Fibroblast of villous mesenchyme (primary cell): ENCODE measurements around the gene ZNF213. TPM values are rescaled to one million over a fixed set of nuclear protein-coding genes. Genes with fewer than 3 reads are reported as not detected.
"Not testable (repeated sequence)": the region's sequence is repeated elsewhere in the genome, so short reads cannot be mapped to it uniquely, and the experiment has no call there.

Experiments
- DNase-seq: peaks from one replicate; pipeline ENCODE4 v3.0.0-alpha.2; 2010; ENCODE audit warnings: low read depth
- H3K4me3 ChIP-seq: 2 replicates; pipeline ENCODE4 v1.5.1; 2011; ENCODE audit warnings: low read depth, mild to moderate bottlenecking, low read length
- CTCF ChIP-seq: IDR thresholded peaks from 2 replicates; pipeline ENCODE4 v1.5.1; 2012; ENCODE audit warnings: low read depth, mild to moderate bottlenecking, low read length; ENCODE audit not compliant: insufficient read depth
- total RNA-seq: library from RNA; depleted of rRNA; stranded (reverse); fragments of >200 nt; gene quantifications from 2 replicates; pipeline ENCODE4 v1.2.3, GENCODE V29; 2012

Gene ZNF213
- total RNA-seq, 1 donor = 3.5 TPM

GRCh38 chr16:3133844-3134243 lies 985 bp upstream of the ZNF213 start:
- H3K4me3 ChIP-seq = peak overlapping the region; percentile 99
- no peak for TF ChIP-seq CTCF
- DNase-seq = no peak

GRCh38 chr16:3135126-3135715 lies 392 bp downstream of the ZNF213 start:
- peak overlapping the region; percentile 79 for H3K4me3 ChIP-seq
- TF ChIP-seq CTCF = no peak
- DNase-seq = no peak

- TF ChIP-seq CTCF = no peak
- no peak for DNase-seq
Measured at GRCh38 chr16:3137267-3137666, 2.4 kb downstream of the ZNF213 start.

GRCh38 chr16:3138342-3138741 lies 3.5 kb downstream of the ZNF213 start:
- no peak for DNase-seq
- H3K4me3 ChIP-seq = no peak overlapping the region
- TF ChIP-seq CTCF = no peak

More at GRCh38 chr16:3137267-3137666, 2.4 kb downstream of the ZNF213 start:
- no peak overlapping the region for H3K4me3 ChIP-seq

GRCh38 chr16:3138823-3139426 lies 4.1 kb downstream of the ZNF213 start:
- no peak for DNase-seq
- no peak for TF ChIP-seq CTCF
- H3K4me3 ChIP-seq = no peak overlapping the region

GRCh38 chr16:3139561-3139960 lies 4.7 kb downstream of the ZNF213 start:
- not testable (repeated sequence) for DNase-seq, H3K4me3 ChIP-seq

- no peak overlapping the region for H3K4me3 ChIP-seq
- TF ChIP-seq CTCF = no peak
- DNase-seq = no peak
Measured at GRCh38 chr16:3140603-3141427, 6.0 kb downstream of the ZNF213 start.
